Mucosa of descending colon (tissue), 3 donors: ENCODE measurements around the gene SFMBT1. TPM values are rescaled to one million over a fixed set of nuclear protein-coding genes. Genes with fewer than 3 reads are reported as not detected.
A peak's percentile ranks its signal among the peaks of the same experiment; 100 is the strongest.
"Not testable (repeated sequence)": the region's sequence is repeated elsewhere in the genome, so short reads cannot be mapped to it uniquely, and the experiment has no call there.

Source experiments
- ATAC-seq: fragments of 200-7000 bp; cut with Tn5 transposase; one replicate; pipeline ENCODE4 v1.9.1; 2020; ENCODE audit warnings: mild to moderate bottlenecking, moderate library complexity
- DNase-seq, 3 donors: peaks; one replicate each; pipeline ENCODE4 v3.0.0-alpha.2; 2020
- H3K36me3 ChIP-seq: fragments of 200-600 bp; one replicate; pipeline ENCODE4 v1.8.0; 2021; ENCODE audit warnings: low read depth, mild to moderate bottlenecking
- H3K4me1 ChIP-seq: fragments of 200-600 bp; one replicate; pipeline ENCODE4 v1.8.0; 2021; ENCODE audit warnings: low read depth, mild to moderate bottlenecking
- H3K4me3 ChIP-seq: fragments of 200-600 bp; one replicate; pipeline ENCODE4 v1.8.0; 2021; ENCODE audit warnings: mild to moderate bottlenecking
- H3K9me3 ChIP-seq: fragments of 200-600 bp; one replicate; pipeline ENCODE4 v1.8.0; 2021; ENCODE audit warnings: mild to moderate bottlenecking
- intact Hi-C, 2 donors: fragments of 100-400 bp; cut with DNase I in 1 of 2; cut with micrococcal nuclease in 1 of 2; formaldehyde crosslinking; loops; one replicate each; pipeline versions ENCODE4 v1.11.0 to v1.11.1; 2022; cut with DNase I, micrococcal nuclease
- total RNA-seq, 3 donors: library from RNA; stranded (reverse); fragmentation: NEBNext Ultra II Directional in 2 of 3; extraction: Animal tissue kit (Norgen Biotek cat#: 25700) in 2 of 3; gene quantifications; one replicate each; pipeline versions ENCODE4 v1.2.1 to v1.2.4, GENCODE V29; 2021 to 2023
- TF ChIP-seq, protein P1 (sequence below): fragments of 200-600 bp; IDR thresholded peaks from one replicate; pipeline ENCODE4 v1.8.0; 2022; ENCODE audit warnings: antibody characterized with exemption, mild to moderate bottlenecking
- donor health status: DM: no; HTN: no; CAD: no; lungs with moderate emphysema.
- donor health status: DM: no; HTN: no; CAD: no.
- donor health status: DM: no; HTN: yes; CAD: no.

Gene SFMBT1
- total RNA-seq, 3 donors from 2014 or later, result 19.7 to 22.8 (median 19.8) TPM

GRCh38 chr3:53039376-53039752 is 6.5 kb downstream of the SFMBT1 start:
- no peak overlapping the region for H3K4me3 ChIP-seq
- intact Hi-C loops, result no loop called here
- ATAC-seq (no peak), DNase-seq (no peak)
- H3K9me3 ChIP-seq, result no peaks in the 10 kb centered on the region
- TF ChIP-seq, protein P1, sequence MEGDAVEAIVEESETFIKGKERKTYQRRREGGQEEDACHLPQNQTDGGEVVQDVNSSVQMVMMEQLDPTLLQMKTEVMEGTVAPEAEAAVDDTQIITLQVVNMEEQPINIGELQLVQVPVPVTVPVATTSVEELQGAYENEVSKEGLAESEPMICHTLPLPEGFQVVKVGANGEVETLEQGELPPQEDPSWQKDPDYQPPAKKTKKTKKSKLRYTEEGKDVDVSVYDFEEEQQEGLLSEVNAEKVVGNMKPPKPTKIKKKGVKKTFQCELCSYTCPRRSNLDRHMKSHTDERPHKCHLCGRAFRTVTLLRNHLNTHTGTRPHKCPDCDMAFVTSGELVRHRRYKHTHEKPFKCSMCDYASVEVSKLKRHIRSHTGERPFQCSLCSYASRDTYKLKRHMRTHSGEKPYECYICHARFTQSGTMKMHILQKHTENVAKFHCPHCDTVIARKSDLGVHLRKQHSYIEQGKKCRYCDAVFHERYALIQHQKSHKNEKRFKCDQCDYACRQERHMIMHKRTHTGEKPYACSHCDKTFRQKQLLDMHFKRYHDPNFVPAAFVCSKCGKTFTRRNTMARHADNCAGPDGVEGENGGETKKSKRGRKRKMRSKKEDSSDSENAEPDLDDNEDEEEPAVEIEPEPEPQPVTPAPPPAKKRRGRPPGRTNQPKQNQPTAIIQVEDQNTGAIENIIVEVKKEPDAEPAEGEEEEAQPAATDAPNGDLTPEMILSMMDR, result no peak
- H3K36me3 ChIP-seq, result no peaks in the 10 kb centered on the region
- peaks cover 9% of the 10 kb centered on the region for H3K4me1 ChIP-seq

- no peaks in the 10 kb centered on the region for H3K9me3 ChIP-seq
- TF ChIP-seq, protein P1, result no peak
- H3K36me3 ChIP-seq, result no peaks in the 10 kb centered on the region
- DNase-seq (no peak), ATAC-seq (no peak)
- intact Hi-C loops, result no loop called here
- H3K4me1 ChIP-seq, result peaks cover 11% of the 10 kb centered on the region
- no peak overlapping the region for H3K4me3 ChIP-seq
Measured at GRCh38 chr3:53038679-53039375, 7.0 kb downstream of the SFMBT1 start.

GRCh38 chr3:53035825-53036619 is 9.9 kb downstream of the SFMBT1 start:
- Histone ChIP-seq H3K4me1 (peaks cover 18% of the 10 kb centered on the region), H3K9me3 (no peaks in the 10 kb centered on the region), H3K36me3 (no peaks in the 10 kb centered on the region), H3K4me3 (no peak overlapping the region)
- no peak for DNase-seq
- TF ChIP-seq, protein P1, result no peak
- no peak for ATAC-seq
- intact Hi-C loops, result no loop called here

- H3K36me3 ChIP-seq, H3K4me3 ChIP-seq, DNase-seq, intact Hi-C loops, H3K9me3 ChIP-seq: not testable (repeated sequence)
- peak; percentile 75 for ATAC-seq
- H3K4me1 ChIP-seq, result peaks cover 15% of the 10 kb centered on the region
Measured at GRCh38 chr3:53035018-53035417, 10.9 kb downstream of the SFMBT1 start.

GRCh38 chr3:53034411-53034810 is 11.5 kb downstream of the SFMBT1 start:
- H3K9me3 ChIP-seq, DNase-seq, ATAC-seq, intact Hi-C loops, H3K36me3 ChIP-seq, H3K4me3 ChIP-seq: not testable (repeated sequence)
- peaks cover 15% of the 10 kb centered on the region for H3K4me1 ChIP-seq

DNA sequence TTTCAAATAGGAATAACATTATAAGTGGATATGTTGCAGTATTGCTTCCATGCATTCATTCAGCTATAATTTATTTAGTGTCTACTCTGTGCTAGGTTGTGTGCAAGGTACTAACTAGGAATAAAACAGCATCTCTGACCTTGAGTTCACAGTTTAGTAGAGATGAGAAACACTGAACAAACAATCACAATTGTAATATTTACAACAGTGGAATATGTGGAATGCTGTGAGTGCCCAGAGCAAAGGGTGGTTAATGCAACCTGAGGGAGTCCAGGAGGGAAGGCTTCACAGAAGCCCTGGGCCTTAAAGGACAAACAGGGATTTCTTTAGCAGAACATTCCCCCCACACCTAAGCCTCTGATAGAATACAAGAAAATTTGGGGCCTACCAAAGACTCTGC is 13.3 kb downstream of the SFMBT1 start:
- intact Hi-C loops, result no loop called here
- Histone ChIP-seq H3K4me3 (no peak overlapping the region), H3K9me3 (no peaks in the 10 kb centered on the region), H3K36me3 (no peaks in the 10 kb centered on the region), H3K4me1 (peaks cover 15% of the 10 kb centered on the region)
- TF ChIP-seq, protein P1, result no peak
- ATAC-seq, result peak; percentile 45
- DNase-seq, result no peak
